T-helper 17 cell (primary cell): Measurements from ENCODE around the gene FECH. TPM values are rescaled to one million over a fixed set of nuclear protein-coding genes. Genes with fewer than 3 reads are reported as not detected.
"Not testable (repeated sequence)": the region's sequence is repeated elsewhere in the genome, so short reads cannot be mapped to it uniquely, and the experiment has no call there.

Experiments used
- ATAC-seq: fragments of 150-1000 bp; cut with Tn5 transposase; 2 replicates; pipeline ENCODE4 v1.10.0; 2021; ENCODE audit warnings: mild to moderate bottlenecking, moderate library complexity
- DNase-seq, 3 donors: peaks; one replicate each; pipeline versions ENCODE4 v3.0.0 to v3.0.0-alpha.2; 2020 to 2021
- H3K9me3 ChIP-seq: one replicate; pipeline ENCODE4 v1.7.0; 2013; ENCODE audit warnings: low read length, mild to moderate bottlenecking; ENCODE audit not compliant: control insufficient read depth, poor library complexity, severe bottlenecking
- H3K27ac Mint-ChIP-seq: one replicate; pipeline ENCODE4 v1.8.0; 2022; ENCODE audit warnings: mild to moderate bottlenecking, moderate library complexity, mixed read lengths
- H3K27me3 Mint-ChIP-seq: one replicate; pipeline ENCODE4 v1.8.0; 2022; ENCODE audit warnings: mixed read lengths
- H3K36me3 Mint-ChIP-seq: one replicate; pipeline ENCODE4 v1.8.0; 2022; ENCODE audit warnings: low read depth, mixed read lengths
- H3K4me1 Mint-ChIP-seq: one replicate; pipeline ENCODE4 v1.8.0; 2022; ENCODE audit warnings: mild to moderate bottlenecking, mixed read lengths
- H3K4me3 Mint-ChIP-seq: one replicate; pipeline ENCODE4 v1.8.0; 2022; ENCODE audit warnings: mild to moderate bottlenecking, moderate library complexity, mixed read lengths
- total RNA-seq, 4 donors: library from RNA in 2 of 4; stranded (reverse) in 2 of 4; gene quantifications; one replicate each; pipeline ENCODE4 v1.2.3 and lab custom pipeline; 2022 to 2026

FECH gene
- total RNA-seq, 2 donors from 2014 or later: 9.9 to 10.8 TPM

DNA sequence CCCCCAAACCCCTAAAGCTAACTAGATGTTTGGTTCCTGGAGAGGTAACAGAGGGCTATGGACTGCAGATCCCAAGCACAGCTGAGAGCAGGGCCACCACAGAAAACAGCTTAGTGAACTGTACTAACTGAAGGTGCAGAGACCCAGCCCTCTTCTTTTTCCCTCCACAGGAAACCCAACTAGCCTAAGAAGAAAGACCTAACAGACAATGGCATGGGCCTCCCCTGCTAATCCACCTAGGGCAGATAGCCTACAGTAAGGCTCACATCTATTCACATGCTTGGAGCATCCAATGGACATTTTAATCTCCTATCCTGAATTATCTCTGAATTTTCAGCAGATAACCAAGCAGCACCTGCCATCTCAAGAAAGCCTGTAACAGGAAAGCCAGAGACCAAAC is 8.8 kb upstream of the FECH start:
- ATAC-seq (no peak), DNase-seq (no peak)
- Mint-ChIP-seq H3K27me3 (no peaks in the 10 kb centered on the region), H3K36me3 (peaks cover 2% of the 10 kb centered on the region), H3K4me1 (peaks cover 2% of the 10 kb centered on the region), H3K4me3 (no peak overlapping the region), H3K27ac (no peak overlapping the region)
- H3K9me3 ChIP-seq: no peaks in the 10 kb centered on the region

DNA sequence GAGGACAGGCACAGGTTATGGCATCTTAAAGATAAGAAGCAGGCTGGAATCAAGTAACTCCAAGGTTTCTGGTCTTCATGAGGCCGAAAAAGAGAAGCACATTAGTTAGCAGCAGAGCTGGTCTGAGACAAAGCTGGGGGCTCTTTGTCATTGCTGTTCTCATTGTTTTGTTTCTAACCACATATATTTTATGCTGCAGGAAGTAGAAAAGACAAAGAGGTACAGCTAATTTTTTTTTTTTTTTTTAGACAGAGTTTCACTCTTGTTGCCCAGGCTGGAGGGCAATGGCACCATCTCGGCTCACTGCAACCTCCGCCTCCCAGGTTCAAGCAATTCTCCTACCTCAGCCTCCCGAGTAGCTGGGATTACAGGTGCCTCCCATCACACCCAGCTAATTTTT is 6.2 kb upstream of the FECH start:
- H3K27me3 Mint-ChIP-seq, ATAC-seq, DNase-seq, H3K4me1 Mint-ChIP-seq, H3K27ac Mint-ChIP-seq, H3K36me3 Mint-ChIP-seq, H3K9me3 ChIP-seq: not testable (repeated sequence)
- peak overlapping the region; percentile 9 for H3K4me3 Mint-ChIP-seq

DNA sequence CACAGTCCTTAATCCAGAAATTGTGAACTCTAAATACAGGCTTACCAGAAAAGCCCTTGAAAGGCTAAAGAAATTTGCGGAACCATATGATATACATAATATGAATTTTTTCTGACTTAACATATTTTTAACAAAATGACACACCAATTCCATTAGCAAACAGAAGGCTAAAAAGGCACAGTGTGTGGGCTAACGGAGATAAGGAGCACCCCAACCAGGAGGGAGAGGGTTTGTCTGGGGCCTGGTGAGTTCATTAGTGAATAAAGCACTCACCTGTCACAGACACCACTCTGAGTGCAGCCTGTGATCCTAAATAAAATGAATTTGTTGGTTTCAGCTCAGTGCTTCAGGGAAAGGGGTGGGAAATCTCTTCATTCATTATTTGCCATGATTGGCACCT is 2.7 kb upstream of the FECH start:
- no peaks in the 10 kb centered on the region for H3K36me3 Mint-ChIP-seq
- H3K9me3 ChIP-seq: no peaks in the 10 kb centered on the region
- ATAC-seq (no peak), DNase-seq (no peak)
- no peak overlapping the region for H3K4me3 Mint-ChIP-seq
- peak overlapping the region; percentile 37 for H3K27ac Mint-ChIP-seq
- H3K27me3 Mint-ChIP-seq: no peaks in the 10 kb centered on the region
- peaks cover 14% of the 10 kb centered on the region for H3K4me1 Mint-ChIP-seq

DNA sequence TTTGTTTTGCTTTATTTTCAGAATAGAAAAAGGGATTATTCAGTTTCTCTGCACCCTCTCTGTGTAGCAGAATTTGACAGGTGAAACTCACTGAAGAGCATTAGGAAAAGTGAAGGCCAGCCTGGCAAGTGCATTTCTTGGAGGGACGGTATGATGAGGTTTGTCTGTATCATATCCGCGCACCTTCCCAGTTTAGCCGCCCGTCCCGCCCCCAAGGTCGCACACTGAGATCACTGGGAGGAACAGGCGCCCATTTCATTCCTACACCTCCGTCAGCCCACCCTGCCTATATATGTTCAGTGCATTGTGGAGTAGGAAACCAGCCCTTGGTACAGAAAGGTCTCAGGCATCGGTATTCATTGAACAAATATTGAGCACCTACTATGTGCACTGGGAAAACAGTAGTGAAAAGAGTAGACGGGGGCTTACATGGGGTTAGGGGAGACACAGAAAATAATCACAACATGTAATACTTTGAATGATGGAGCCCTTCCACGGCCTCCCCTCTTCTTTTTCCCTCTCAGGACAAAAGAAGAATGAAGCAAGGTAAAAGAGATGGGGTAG is 678 bp upstream of the FECH start:
- Mint-ChIP-seq H3K36me3 (no peaks in the 10 kb centered on the region), H3K27ac (peak overlapping the region; percentile 62), H3K27me3 (no peaks in the 10 kb centered on the region), H3K4me3 (peak overlapping the region; percentile 89), H3K4me1 (peaks cover 14% of the 10 kb centered on the region)
- no peak for DNase-seq
- no peak for ATAC-seq
- no peaks in the 10 kb centered on the region for H3K9me3 ChIP-seq

DNA sequence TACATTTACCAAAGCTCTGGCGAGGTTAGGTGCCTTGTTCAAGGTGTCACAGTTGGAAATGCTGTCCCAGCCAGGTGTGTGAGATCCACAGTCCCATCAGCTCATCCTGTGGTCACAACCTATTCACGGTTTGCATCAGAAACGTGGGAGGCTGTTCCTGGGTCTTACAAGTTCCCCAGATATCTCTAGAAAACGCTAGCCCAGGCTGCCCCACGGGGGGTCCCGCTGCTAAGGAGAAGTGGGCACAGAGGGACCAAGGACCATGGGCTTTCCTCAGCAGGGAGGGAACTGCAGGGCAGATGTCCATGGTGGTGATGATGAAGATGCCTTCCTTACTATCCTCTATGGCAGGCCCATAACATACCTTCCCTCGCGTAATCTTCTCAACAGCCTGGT is 649 bp downstream of the FECH start:
- no peaks in the 10 kb centered on the region for H3K9me3 ChIP-seq
- H3K27ac Mint-ChIP-seq: peak overlapping the region; percentile 62
- no peaks in the 10 kb centered on the region for H3K27me3 Mint-ChIP-seq
- ATAC-seq (no peak), DNase-seq (no peak)
- H3K36me3 Mint-ChIP-seq: no peaks in the 10 kb centered on the region
- H3K4me3 Mint-ChIP-seq: peak overlapping the region; percentile 89
- peaks cover 19% of the 10 kb centered on the region for H3K4me1 Mint-ChIP-seq

DNA sequence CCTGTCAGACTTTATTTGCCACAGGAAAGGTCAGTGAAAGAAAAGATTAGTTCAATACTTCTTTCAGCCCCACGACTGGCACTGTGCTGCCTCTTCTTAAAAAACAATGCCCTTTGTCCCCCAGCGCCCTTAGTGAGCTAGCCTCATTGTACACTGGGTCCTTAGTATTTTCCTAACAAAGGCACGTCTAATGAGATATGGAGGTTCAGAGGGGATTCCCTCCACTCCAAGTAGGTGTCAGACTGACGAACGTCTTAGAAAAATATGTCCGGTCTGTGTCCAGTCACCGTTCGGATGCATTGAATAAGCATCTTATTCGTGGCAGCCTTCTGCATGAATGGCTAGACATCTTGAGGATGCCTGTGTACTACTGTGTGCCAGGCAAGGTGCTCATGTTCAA is 1.1 kb downstream of the FECH start:
- H3K27ac Mint-ChIP-seq: no peak overlapping the region

DNA sequence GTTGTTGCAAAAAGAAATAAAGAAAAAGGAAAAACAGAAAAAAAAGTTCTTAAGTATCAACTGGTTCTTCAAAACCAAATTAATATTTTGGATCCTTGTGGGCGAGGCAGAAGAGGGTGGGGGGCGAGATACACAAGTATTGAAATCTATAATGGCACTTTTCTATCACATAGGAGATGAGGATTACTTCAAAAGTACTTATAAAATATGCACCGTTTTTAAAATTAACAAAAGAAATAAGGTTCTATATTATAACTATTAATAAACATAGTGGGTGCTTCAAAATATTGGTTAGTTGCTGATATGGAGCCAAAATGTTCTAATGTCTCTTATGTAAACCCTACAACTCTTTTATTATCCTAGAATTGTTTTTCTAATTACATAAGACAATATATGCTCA is 2.1 kb downstream of the FECH start:
- H3K4me3 Mint-ChIP-seq: peak overlapping the region; percentile 55
- H3K4me1 Mint-ChIP-seq: peaks cover 17% of the 10 kb centered on the region
- no peaks in the 10 kb centered on the region for H3K9me3 ChIP-seq
- DNase-seq (no peak), ATAC-seq (no peak)
- peak overlapping the region; percentile 21 for H3K27ac Mint-ChIP-seq
- H3K36me3 Mint-ChIP-seq: no peaks in the 10 kb centered on the region
- no peaks in the 10 kb centered on the region for H3K27me3 Mint-ChIP-seq

More for the DNA sequence above, 1.1 kb downstream of the FECH start:
- no peak for ATAC-seq
- Mint-ChIP-seq H3K27me3 (no peaks in the 10 kb centered on the region), H3K4me3 (peak overlapping the region; percentile 89), H3K36me3 (no peaks in the 10 kb centered on the region), H3K4me1 (peaks cover 19% of the 10 kb centered on the region)
- no peak for DNase-seq
- no peaks in the 10 kb centered on the region for H3K9me3 ChIP-seq

DNA sequence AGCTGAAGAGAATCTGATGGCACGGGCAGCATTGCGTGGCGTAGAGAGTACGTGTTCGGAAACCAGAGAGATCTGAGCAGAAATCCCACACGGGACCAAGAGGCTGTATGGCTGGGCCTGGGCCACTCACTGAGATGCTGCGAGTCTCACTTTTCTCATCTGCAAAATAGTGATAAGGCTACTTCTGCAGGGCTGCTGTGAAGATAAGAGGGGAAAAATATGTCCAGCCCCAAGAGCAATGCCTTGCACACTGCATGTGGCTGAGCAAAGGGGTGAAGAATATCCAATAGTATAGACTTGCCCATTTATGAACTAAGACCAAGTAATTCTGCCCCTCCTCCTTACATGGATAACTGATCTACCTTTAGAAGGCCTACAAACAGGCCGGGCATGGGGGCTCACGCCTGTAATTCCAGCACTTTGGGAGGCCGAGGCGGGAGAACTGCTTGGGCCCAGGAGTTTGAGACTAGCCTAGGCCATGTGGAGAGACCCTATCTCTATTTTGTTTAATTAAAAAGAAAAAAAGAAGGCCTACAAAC is 3.1 kb downstream of the FECH start:
- no peak for DNase-seq
- H3K36me3 Mint-ChIP-seq: no peaks in the 10 kb centered on the region
- no peaks in the 10 kb centered on the region for H3K27me3 Mint-ChIP-seq
- H3K4me1 Mint-ChIP-seq: peaks cover 17% of the 10 kb centered on the region
- H3K9me3 ChIP-seq: no peaks in the 10 kb centered on the region
- ATAC-seq: no peak
- no peak overlapping the region for H3K27ac Mint-ChIP-seq
- H3K4me3 Mint-ChIP-seq: no peak overlapping the region

DNA sequence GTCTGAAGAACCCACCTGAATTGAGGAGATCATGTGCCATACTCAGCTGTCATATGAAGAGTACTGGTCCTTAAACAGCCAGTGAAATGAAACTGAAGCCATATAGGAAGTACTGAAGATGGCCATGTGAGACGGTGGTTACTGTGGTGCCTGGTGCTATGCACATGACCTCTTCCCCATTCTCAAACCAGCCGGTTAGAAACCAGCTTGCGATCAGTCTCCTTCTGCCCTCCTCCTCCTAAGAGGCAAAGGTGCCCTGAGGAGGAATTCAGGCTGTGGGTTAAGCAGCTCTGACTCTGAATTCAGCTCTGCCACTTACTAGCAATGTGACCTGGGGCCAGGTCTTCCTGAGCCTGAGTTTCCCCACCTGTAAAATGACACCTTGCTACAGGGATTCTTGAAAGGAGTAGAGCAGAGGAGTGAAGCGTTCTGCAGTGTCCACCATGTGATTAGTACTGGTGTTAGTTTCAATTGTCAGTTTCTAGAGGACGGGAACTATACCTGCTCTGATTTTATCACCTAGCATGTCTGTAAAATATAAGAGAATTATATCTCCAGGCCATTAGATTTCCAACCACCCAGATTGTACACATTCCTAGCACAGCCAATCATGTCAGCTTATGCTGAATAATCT is 5.1 kb downstream of the FECH start:
- H3K27me3 Mint-ChIP-seq: no peaks in the 10 kb centered on the region
- DNase-seq: no peak
- peaks cover 15% of the 10 kb centered on the region for H3K4me1 Mint-ChIP-seq
- H3K27ac Mint-ChIP-seq: no peak overlapping the region
- no peak overlapping the region for H3K4me3 Mint-ChIP-seq
- H3K9me3 ChIP-seq: no peaks in the 10 kb centered on the region
- H3K36me3 Mint-ChIP-seq: no peaks in the 10 kb centered on the region
- ATAC-seq: peak; percentile 68

DNA sequence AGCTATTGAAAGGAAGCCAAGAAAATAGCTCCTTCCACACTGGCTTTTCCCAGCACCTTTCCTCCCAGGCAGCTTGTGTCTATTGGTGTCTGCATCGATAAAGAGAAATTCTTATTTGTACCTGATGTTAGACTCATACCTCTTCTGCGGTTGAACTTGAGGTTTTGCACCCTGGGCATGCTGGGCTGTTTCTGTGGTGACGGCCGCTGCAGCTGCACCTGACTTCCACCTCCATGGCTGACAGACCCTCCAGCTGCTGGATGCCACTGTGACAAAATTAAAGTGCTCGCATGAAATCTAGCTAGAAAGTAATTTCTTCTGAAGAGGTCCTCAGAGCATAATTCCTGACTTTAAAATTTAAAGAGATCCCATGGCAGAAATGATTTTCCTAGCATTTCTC is 6.6 kb downstream of the FECH start:
- Mint-ChIP-seq H3K27ac (no peak overlapping the region), H3K4me1 (peaks cover 5% of the 10 kb centered on the region), H3K36me3 (no peaks in the 10 kb centered on the region), H3K27me3 (no peaks in the 10 kb centered on the region), H3K4me3 (no peak overlapping the region)
- no peak for DNase-seq
- no peaks in the 10 kb centered on the region for H3K9me3 ChIP-seq
- ATAC-seq: no peak

DNA sequence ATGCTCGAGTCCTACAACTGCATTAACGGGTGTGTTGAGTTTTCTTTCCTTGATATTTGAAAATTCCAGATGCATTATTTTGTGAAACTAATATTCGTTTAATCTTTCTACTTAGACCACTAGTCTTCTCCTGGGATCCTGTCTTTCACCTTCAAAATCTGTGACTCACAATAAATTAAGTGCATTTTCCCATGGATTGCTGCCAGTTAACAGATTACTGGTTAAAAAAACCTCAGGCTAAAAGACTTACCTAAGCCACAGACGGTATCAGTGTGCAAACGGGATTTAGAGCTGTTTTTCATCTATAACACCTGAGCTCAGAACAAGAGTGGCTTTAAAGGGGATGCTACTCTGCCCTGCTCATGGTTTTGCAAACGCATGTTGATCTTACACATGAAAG is 10.2 kb downstream of the FECH start:
- no peak overlapping the region for H3K4me3 Mint-ChIP-seq
- no peak overlapping the region for H3K27ac Mint-ChIP-seq
- no peaks in the 10 kb centered on the region for H3K27me3 Mint-ChIP-seq
- H3K36me3 Mint-ChIP-seq: peaks cover 2% of the 10 kb centered on the region
- H3K4me1 Mint-ChIP-seq: peaks cover 2% of the 10 kb centered on the region
- DNase-seq: no peak
- no peaks in the 10 kb centered on the region for H3K9me3 ChIP-seq
- no peak for ATAC-seq

DNA sequence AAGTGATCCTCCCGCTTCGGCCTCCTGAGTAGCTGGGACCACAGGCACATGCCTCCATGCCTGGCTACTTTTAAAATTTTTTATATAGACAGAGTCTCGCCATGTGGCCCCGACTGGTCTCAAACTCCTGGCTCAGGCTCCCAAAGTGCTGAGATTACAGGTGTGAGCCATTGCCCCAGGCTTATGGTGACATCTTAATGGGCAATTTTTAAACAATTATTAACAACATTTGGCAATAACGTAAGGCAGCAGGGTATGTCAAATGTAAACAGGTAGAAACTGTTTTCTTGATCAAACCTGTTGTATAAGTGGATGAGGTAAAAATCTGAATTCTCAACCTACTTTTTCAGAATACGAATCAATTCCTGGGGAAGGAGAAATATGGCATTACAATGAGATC is 11.0 kb downstream of the FECH start:
- DNase-seq (no peak), ATAC-seq (no peak)
- H3K9me3 ChIP-seq: no peaks in the 10 kb centered on the region
- H3K4me3 Mint-ChIP-seq: no peak overlapping the region
- H3K27ac Mint-ChIP-seq: no peak overlapping the region
- H3K36me3 Mint-ChIP-seq: peaks cover 2% of the 10 kb centered on the region
- H3K4me1 Mint-ChIP-seq: peaks cover 2% of the 10 kb centered on the region
- H3K27me3 Mint-ChIP-seq: no peaks in the 10 kb centered on the region

DNA sequence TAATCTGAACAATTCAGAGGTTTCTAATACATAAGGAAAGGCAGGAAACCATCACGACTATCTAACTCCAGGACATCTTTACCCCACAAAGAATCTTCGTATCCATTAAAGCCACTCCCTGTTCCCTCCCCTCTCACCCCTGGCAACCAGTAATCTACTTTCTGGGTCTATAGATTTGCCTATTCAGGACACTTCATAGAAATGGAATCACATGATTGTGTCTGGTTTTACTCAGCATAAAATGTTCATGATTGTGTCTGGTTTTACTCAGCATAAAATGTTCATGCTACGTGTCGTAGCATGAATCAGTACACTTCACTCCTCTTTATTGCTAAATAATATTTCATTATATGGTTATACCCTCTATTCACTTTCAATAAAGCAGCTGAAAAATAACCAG is 11.6 kb downstream of the FECH start:
- H3K27me3 Mint-ChIP-seq: no peaks in the 10 kb centered on the region
- ATAC-seq (no peak), DNase-seq (no peak)
- no peaks in the 10 kb centered on the region for H3K9me3 ChIP-seq
- H3K36me3 Mint-ChIP-seq: peaks cover 2% of the 10 kb centered on the region
- peaks cover 2% of the 10 kb centered on the region for H3K4me1 Mint-ChIP-seq
- no peak overlapping the region for H3K4me3 Mint-ChIP-seq
- H3K27ac Mint-ChIP-seq: peak overlapping the region; percentile 82

DNA sequence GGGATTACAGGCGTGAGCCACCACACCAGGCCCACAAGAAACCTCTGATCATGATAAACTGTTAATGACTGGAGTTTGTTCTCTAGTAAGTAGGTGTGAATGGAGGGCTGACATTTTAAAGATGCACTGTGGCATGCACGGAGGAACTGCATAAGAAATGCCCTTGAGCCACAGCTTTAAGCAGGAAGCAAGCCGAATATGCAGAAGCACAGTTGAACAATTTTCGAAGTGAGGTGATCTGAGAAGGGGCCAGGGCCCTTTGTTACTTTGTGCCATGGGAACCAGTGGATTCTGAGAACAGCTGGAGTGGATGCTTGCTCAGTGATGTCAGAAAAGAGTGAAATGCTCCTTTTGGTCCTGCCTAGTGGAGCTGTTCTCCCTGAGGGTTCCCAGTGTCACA is 16.3 kb downstream of the FECH start:
- H3K27me3 Mint-ChIP-seq: no peaks in the 10 kb centered on the region
- H3K9me3 ChIP-seq: no peaks in the 10 kb centered on the region
- no peak overlapping the region for H3K27ac Mint-ChIP-seq
- ATAC-seq (no peak), DNase-seq (no peak)
- H3K4me3 Mint-ChIP-seq: no peak overlapping the region
- H3K36me3 Mint-ChIP-seq: peaks cover 8% of the 10 kb centered on the region
- H3K4me1 Mint-ChIP-seq: peaks cover 6% of the 10 kb centered on the region
